Body of pancreas (tissue), 4 donors: ENCODE results near the gene EDN1. TPM values are rescaled to one million over a fixed set of nuclear protein-coding genes. Genes with fewer than 3 reads are reported as not detected.

Experiments
- ATAC-seq: fragments of 150-250 bp; one replicate; pipeline ENCODE4 v1.9.1; 2016
- DNase-seq, 4 donors: peaks; one replicate each; pipeline ENCODE4 v3.0.0-alpha.2; 2019
- H3K27ac ChIP-seq, 4 donors: fragments of 200-600 bp; sonication (generic); 1 replicate in 3 of 4; 2 replicates in 1 of 4; pipeline versions ENCODE4 v1.5.1 to v1.6.1; 2016 to 2019; ENCODE audit warnings: mild to moderate bottlenecking in 1 of 4, mixed read lengths in 1 of 4, moderate library complexity in 1 of 4
- H3K27me3 ChIP-seq, 2 donors: fragments of 200-600 bp; sonication (generic); one replicate each; pipeline ENCODE4 v1.6.0; 2016; ENCODE audit warnings: mild to moderate bottlenecking in 1 of 2
- H3K36me3 ChIP-seq, 2 donors: fragments of 200-600 bp; sonication (generic); replicated peaks in 1 of 2; 2 replicates each; pipeline ENCODE4 v1.5.1; 2016; ENCODE audit warnings: low read depth in 2 of 2; ENCODE audit not compliant: insufficient read depth in 1 of 2
- H3K4me1 ChIP-seq: fragments of 200-600 bp; sonication (generic); one replicate; pipeline ENCODE4 v1.6.0; 2016
- H3K4me3 ChIP-seq, 2 donors: fragments of 200-600 bp; sonication (generic); 1 replicate in 1 of 2; 2 replicates in 1 of 2; pipeline ENCODE4 v1.5.1; 2016 to 2019
- H3K9me3 ChIP-seq, 3 donors: fragments of 200-600 bp; sonication (generic); 1 replicate in 2 of 3; 2 replicates in 1 of 3; pipeline ENCODE4 v1.5.1; 2016
- CTCF ChIP-seq, 7 experiments: fragments of 450-650 bp in 4 of 7; fragments of 200-600 bp in 3 of 7; sonication (generic) in 3 of 7; IDR thresholded peaks; one replicate each; pipeline ENCODE4 v1.5.1; 2016 to 2019; ENCODE audit warnings: antibody characterized with exemption in 7 of 7
- POLR2A ChIP-seq, 3 donors: fragments of 450-650 bp; IDR thresholded peaks; one replicate each; pipeline ENCODE4 v1.6.1; 2016; ENCODE audit warnings: antibody characterized with exemption in 3 of 3, mild to moderate bottlenecking in 2 of 3
- WGBS, 2 donors: methylation state at CpG; one replicate each; pipeline ENCODE4 v1.1.5; 2017; 5-methylcytosine and 5-hydroxymethylcytosine counted together
- intact Hi-C: fragments of 100-400 bp; cut with DNase I; formaldehyde crosslinking; loops from one replicate; pipeline ENCODE4 v1.15.1; 2023
- total RNA-seq, 2 donors: library from RNA; depleted of rRNA; stranded (reverse); fragments of >200 nt; gene quantifications; one replicate each; pipeline ENCODE4 v1.1.0, GENCODE V29; 2016

EDN1 gene
- total RNA-seq, 2 donors from 2014 or later = 0.66 to 19.7 TPM

DNA sequence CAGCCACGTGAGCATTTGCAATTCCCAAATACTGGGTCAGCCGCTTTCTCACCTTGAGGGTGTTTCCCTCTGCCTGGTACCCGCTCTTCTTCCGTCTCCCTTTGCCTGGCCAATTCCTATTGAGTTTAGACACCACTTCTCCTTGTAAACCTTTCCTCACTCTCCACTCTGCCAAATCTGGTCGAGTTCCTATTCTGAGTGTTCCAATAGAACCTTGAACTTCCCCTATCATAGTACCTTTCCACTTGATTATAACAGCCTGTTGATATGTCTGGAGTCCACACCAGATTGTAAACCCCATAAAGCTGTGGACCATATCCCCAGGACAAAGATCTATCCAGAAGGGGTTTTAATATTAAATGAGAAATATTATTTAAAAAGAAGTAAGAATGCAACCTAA is 36.0 kb upstream of the EDN1 start:
- 71 to 75% methylated on average over 5 of the region's 5 CpGs for WGBS, 2 donors
- DNase-seq (no peak), ATAC-seq (no peak)
- TF ChIP-seq POLR2A (IDR thresholded peaks at IDR 0.05) = no peak
- no peaks in the 10 kb centered on the region for H3K36me3 ChIP-seq
- H3K9me3 ChIP-seq = no peaks in the 10 kb centered on the region
- no peaks in the 10 kb centered on the region for H3K27me3 ChIP-seq
- H3K27ac ChIP-seq = no peak overlapping the region
- intact Hi-C loops = no loop called here
- H3K4me1 ChIP-seq = no peaks in the 10 kb centered on the region
- no peak overlapping the region for H3K4me3 ChIP-seq

DNA sequence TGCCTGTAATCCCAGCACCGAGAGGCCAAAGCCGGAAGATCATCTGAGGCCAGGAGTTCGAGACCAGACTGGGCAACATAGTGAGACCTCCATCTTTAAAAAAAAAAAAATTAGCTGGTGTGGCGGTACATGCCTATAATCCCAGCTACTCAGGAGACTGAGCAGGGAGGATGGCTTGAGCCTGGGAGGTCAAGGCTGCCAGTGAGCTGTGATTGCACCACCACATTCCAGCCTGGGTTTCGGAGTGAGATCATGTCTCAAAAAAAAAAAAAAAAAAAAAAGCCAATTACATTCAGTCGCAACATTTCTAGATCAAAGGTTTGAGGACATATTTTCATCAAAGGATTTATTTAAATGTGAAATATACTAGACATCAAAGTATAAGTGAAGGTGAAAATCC is 32.0 kb upstream of the EDN1 start:
- no peak for DNase-seq
- Histone ChIP-seq H3K27ac (no peak overlapping the region), H3K4me1 (no peaks in the 10 kb centered on the region), H3K27me3 (no peaks in the 10 kb centered on the region), H3K9me3 (no peaks in the 10 kb centered on the region), H3K36me3 (no peaks in the 10 kb centered on the region), H3K4me3 (no peak overlapping the region)
- WGBS, 2 donors = 89 to 97% methylated on average over 6 of the region's 6 CpGs
- intact Hi-C loops = no loop called here
- no peak for ATAC-seq
- TF ChIP-seq CTCF (IDR thresholded peaks at IDR 0.05) = no peak

DNA sequence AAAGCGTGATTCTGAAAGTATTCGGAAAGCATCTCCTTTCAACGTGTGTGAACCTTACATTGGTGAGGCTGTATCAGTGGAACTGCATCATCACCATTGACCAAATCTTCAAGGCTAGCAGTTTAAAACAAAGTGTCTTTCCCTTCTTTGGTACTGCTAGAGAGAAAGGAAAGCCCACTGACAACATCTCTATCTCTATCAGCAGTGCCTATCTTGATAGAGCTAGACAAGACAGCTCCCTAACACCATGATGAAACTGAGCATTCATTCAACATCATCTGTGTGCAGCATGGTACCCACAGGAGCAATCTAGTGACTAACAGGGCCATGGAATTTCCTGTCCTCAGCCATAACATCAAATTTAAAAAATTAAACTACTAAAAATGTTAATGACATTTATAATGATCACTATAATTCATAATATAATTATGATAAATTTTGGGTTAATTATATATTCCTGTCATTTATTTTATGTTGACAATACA is 31.5 kb upstream of the EDN1 start:
- H3K4me1 ChIP-seq = no peaks in the 10 kb centered on the region
- no peaks in the 10 kb centered on the region for H3K9me3 ChIP-seq
- ATAC-seq (no peak), DNase-seq (no peak)
- intact Hi-C loops = no loop called here
- no peaks in the 10 kb centered on the region for H3K27me3 ChIP-seq
- no peaks in the 10 kb centered on the region for H3K36me3 ChIP-seq
- no peak overlapping the region for H3K27ac ChIP-seq
- H3K4me3 ChIP-seq = no peak overlapping the region
- WGBS, 2 donors = 95 to 98% methylated on average over 3 of the region's 3 CpGs
- TF ChIP-seq POLR2A (IDR thresholded peaks at IDR 0.05) (no peak), CTCF (IDR thresholded peaks at IDR 0.05) (no peak)

- no peaks in the 10 kb centered on the region for H3K4me1 ChIP-seq
- H3K27me3 ChIP-seq = no peaks in the 10 kb centered on the region
- TF ChIP-seq CTCF (IDR thresholded peaks at IDR 0.05) = no peak
- no peak for TF ChIP-seq POLR2A (IDR thresholded peaks at IDR 0.05)
- H3K9me3 ChIP-seq = no peaks in the 10 kb centered on the region
- intact Hi-C loops = no loop called here
- ATAC-seq = no peak
- H3K27ac ChIP-seq = no peak overlapping the region
- WGBS, 2 donors = 63 to 91% methylated on average over 2 of the region's 2 CpGs
- DNase-seq = no peak
- no peak overlapping the region for H3K4me3 ChIP-seq
- H3K36me3 ChIP-seq = no peaks in the 10 kb centered on the region
Measured at GRCh38 chr6:12260458-12261093, 29.6 kb upstream of the EDN1 start.

GRCh38 chr6:12261502-12261901 is 28.7 kb upstream of the EDN1 start:
- intact Hi-C loops = no loop called here
- TF ChIP-seq CTCF (IDR thresholded peaks at IDR 0.05) = no peak
- TF ChIP-seq POLR2A (IDR thresholded peaks at IDR 0.05) = no peak
- WGBS, 2 donors = 86 to 88% methylated on average over 7 of the region's 7 CpGs
- no peak for DNase-seq
- no peaks in the 10 kb centered on the region for H3K9me3 ChIP-seq
- H3K36me3 ChIP-seq = no peaks in the 10 kb centered on the region
- no peaks in the 10 kb centered on the region for H3K27me3 ChIP-seq
- no peak for ATAC-seq
- no peak overlapping the region for H3K4me3 ChIP-seq
- H3K27ac ChIP-seq = no peak overlapping the region
- no peaks in the 10 kb centered on the region for H3K4me1 ChIP-seq
